Measurements from ENCODE around the gene CD79A.

Gene CD79A

DNA sequence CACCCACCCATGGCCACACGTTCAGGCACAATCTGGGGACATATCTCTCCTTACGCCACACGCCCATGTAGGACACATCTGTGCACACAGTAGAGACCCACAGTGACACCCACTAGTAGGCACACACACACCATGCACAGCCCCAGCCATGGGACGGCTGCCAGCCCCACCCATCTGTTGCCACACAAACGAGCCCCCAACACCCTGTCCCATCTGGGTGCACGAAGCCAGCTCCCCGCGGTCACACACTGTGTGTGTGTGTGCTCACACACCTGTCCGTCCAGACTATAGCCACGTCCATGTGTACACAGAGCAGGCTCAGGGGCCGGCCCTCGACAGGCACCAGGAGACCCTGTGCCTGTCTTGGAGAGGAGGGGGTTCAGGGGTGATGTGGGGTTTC, 40.6 kb downstream of the CD79A start:
- H3K27me3 ChIP-seq (ENCODE audit: insufficient read depth, poor library complexity, severe bottlenecking): peaks cover 57% of the 10 kb centered on the region

DNA sequence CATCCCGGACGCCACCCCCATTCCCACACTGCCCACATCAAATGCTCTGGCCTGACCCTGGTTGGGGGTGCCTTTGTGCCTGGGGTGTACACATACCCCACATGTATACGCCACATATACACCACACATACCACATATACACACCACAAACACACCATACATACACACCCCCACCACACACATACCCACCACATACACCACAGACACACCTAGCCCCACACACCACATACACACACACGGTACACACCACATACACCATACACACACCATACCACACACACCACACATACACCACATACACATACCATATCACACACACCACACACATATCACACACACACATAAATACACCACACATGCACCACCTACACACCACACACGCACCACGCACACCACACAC, 41.0 kb downstream of the CD79A start:
- H3K4me3 ChIP-seq (replicated peaks; ENCODE audit: insufficient read depth, low read length): no peak overlapping the region
- H3K27ac ChIP-seq (replicated peaks): no peak overlapping the region
- H3K27me3 ChIP-seq (ENCODE audit: insufficient read depth, poor library complexity, severe bottlenecking): peaks cover 55% of the 10 kb centered on the region
- no peak for TF ChIP-seq REST (IDR thresholded peaks at IDR 0.05; ENCODE audit: insufficient replicate concordance, low read depth)
- TF ChIP-seq GABPA (IDR thresholded peaks at IDR 0.05; ENCODE audit: low read depth): no peak
- TF ChIP-seq POLR2AphosphoS5 (IDR thresholded peaks at IDR 0.05; ENCODE audit: low read depth): no peak
- no peak for TF ChIP-seq CTCF (IDR thresholded peaks at IDR 0.05; ENCODE audit: insufficient read depth, low read length)
- no peak for DNase-seq (ENCODE audit: low read depth in 1 of 2, low spot score in 1 of 2)

More for the DNA sequence above, 40.6 kb downstream of the CD79A start:
- Histone ChIP-seq H3K27ac (replicated peaks) (no peak overlapping the region), H3K4me3 (replicated peaks; ENCODE audit: insufficient read depth, low read length) (no peak overlapping the region)
- TF ChIP-seq POLR2AphosphoS5 (IDR thresholded peaks at IDR 0.05; ENCODE audit: low read depth) (no peak), SPI1 (IDR thresholded peaks at IDR 0.05; ENCODE audit: borderline replicate concordance, low read depth) (no peak), GABPA (IDR thresholded peaks at IDR 0.05; ENCODE audit: low read depth) (no peak), REST (IDR thresholded peaks at IDR 0.05; ENCODE audit: insufficient replicate concordance, low read depth) (no peak), CTCF (IDR thresholded peaks at IDR 0.05; ENCODE audit: insufficient read depth, low read length) (no peak)
- DNase-seq (ENCODE audit: low read depth in 1 of 2, low spot score in 1 of 2): no peak

DNA sequence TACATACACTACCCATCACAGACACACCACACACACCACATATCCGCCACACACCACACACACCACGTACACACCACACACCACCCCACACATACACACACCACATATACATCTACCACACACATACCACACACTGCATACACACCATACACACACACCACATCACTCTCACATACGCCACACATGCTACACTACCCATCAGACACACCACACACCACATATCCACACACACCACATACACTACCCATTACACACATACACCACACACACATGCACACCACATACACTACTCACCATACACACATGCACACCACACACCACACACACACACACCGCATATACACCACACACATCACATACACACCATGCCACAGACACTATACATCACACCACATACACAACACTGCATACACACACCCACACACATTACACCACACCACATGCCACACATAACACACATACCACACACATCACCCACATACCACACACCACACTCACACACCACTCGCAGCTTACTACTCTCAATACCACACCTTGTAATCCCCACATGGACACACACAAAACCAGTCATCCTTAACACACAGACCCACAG, 41.7 kb downstream of the CD79A start:
- Histone ChIP-seq H3K27ac (replicated peaks) (no peak overlapping the region), H3K4me3 (replicated peaks; ENCODE audit: insufficient read depth, low read length) (no peak overlapping the region), H3K27me3 (ENCODE audit: insufficient read depth, poor library complexity, severe bottlenecking) (peaks cover 50% of the 10 kb centered on the region)
- no peak for TF ChIP-seq SPI1 (IDR thresholded peaks at IDR 0.05; ENCODE audit: borderline replicate concordance, low read depth)
- TF ChIP-seq CTCF (IDR thresholded peaks at IDR 0.05; ENCODE audit: insufficient read depth, low read length): no peak
- TF ChIP-seq POLR2AphosphoS5 (IDR thresholded peaks at IDR 0.05; ENCODE audit: low read depth): no peak
- TF ChIP-seq REST (IDR thresholded peaks at IDR 0.05; ENCODE audit: insufficient replicate concordance, low read depth): no peak
- TF ChIP-seq GABPA (IDR thresholded peaks at IDR 0.05; ENCODE audit: low read depth): no peak
- no peak for DNase-seq (ENCODE audit: low read depth in 1 of 2, low spot score in 1 of 2)

All from HL-60 (cell line).